Measurements from ENCODE around the gene DNAJC2. TPM values are rescaled to one million over a fixed set of nuclear protein-coding genes. Genes with fewer than 3 reads are reported as not detected.
"Not testable (repeated sequence)": the region's sequence is repeated elsewhere in the genome, so short reads cannot be mapped to it uniquely, and the experiment has no call there.

DNAJC2 gene
- total and polyA plus RNA-seq, 9 donors = 11.1 to 29.5 (median 18.3) TPM

DNA sequence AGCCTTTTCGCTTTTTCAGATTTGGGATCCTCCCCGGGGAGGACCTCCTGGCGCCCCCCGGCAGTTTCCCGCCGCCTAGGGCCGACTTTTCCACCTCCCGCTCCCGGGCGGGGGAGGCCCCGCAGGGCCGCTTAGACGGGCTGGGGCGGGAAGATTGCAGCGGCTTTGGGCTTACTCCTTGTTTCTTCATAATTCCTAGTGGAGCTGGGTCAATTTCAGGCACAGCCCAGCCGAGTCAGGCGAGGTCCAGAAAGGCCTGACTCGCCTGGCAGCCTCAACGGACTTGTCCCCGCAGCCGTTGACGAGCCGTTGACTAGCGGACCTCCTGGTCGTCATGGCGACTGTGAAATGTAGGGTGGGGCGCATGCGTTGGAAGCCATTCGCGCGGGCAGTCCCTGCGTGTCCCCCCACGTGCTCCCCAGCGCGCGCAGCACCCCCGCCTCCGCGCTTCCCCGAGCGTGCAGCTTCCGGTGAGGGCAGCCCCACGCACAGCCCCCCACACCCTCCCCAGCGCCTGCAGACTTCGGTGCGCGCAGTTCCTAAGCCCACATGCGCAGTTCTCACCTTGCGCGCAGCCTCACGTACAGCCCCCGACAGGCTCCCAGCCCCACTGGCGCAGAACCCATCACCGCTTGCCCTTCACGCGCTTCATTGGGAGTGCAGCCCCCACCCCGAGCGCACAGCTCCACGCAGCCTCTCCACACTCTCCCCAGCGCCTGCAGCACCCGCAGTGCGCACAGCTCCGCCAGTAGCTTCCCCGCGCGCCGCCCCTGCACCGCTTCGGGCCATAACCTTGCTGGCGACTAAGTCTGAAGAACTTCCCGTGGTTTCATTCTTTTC is 64.4 kb downstream of the DNAJC2 start:
- H3K36me3 ChIP-seq; H3K4me1 ChIP-seq (ENCODE audit: insufficient read depth); intact Hi-C loops (cut with DNase I); H3K9me3 ChIP-seq; H3K27me3 ChIP-seq: not testable (repeated sequence)
- WGBS, 3 donors = 0 to 1% (median 1%) methylated on average over 69 to 71 of the region's 71 CpGs
- Histone ChIP-seq H3K27ac (peak overlapping the region; percentile 29 to 69), H3K4me3 (peak overlapping the region; percentile 59)
- peak; percentile 82 to 90 (median 84) for DNase-seq

DNA sequence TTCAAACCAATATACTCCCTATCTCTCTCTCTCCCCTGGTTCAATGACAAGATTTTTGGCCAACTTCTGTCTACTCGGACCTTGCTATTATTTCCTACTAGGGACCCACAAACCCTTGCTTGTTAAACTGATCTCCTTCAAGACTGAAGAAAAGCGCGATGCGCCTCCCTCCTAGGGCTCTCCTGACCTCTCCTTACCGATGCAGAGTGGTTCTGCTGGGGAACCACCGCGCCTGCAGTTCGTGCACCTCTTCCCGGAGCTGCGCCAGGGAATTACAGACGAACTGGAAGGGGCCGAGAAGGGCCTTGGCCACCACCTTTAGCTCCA is 65.0 kb downstream of the DNAJC2 start:
- Histone ChIP-seq H3K4me3 (peak overlapping the region; percentile 59), H3K27ac (peak overlapping the region in 1 of 2 donors; percentile 69)
- H3K27me3 ChIP-seq; H3K4me1 ChIP-seq (ENCODE audit: insufficient read depth); H3K9me3 ChIP-seq; intact Hi-C loops (cut with DNase I); H3K36me3 ChIP-seq: not testable (repeated sequence)
- peak in 2 of 5 donors; percentile 39 to 42 for DNase-seq
- 0 to 2% (median 0%) methylated on average over 12 of the region's 12 CpGs for WGBS, 3 donors

- WGBS, 3 donors = 77 to 81% (median 80%) methylated on average over 2 of the region's 2 CpGs
- H3K36me3 ChIP-seq; H3K9me3 ChIP-seq; intact Hi-C loops (cut with DNase I); H3K4me3 ChIP-seq; H3K4me1 ChIP-seq (ENCODE audit: insufficient read depth); H3K27ac ChIP-seq; H3K27me3 ChIP-seq; DNase-seq: not testable (repeated sequence)
Observed at GRCh38 chr7:103278195-103278594, 66.4 kb downstream of the DNAJC2 start.

- H3K27me3 ChIP-seq; H3K27ac ChIP-seq; H3K9me3 ChIP-seq; H3K4me1 ChIP-seq (ENCODE audit: insufficient read depth); H3K4me3 ChIP-seq; H3K36me3 ChIP-seq; intact Hi-C loops (cut with DNase I); DNase-seq: not testable (repeated sequence)
- 97 to 98% (median 97%) methylated on average over 16 to 24 of the region's 24 CpGs for WGBS, 3 donors
Observed at GRCh38 chr7:103274867-103275266, 69.7 kb downstream of the DNAJC2 start.

DNA sequence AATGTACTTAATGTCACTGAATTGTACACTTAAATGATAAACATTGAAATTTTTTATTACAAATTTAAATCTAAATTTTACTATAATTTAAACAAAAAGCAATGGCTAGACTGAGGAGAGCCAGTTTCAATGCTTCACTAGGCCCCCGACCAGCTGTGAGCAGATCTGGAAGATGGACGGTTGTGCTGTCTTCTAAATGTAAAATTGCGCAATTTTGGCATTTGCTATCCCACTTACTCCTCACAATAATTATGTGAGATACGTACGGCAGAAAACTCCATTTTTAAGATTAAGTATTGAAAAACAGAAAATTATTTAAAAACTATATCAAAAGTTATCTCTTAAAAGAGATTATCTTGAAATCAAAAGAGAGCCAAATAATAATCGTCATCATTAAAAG is 71.2 kb downstream of the DNAJC2 start:
- H3K27ac ChIP-seq; H3K9me3 ChIP-seq; H3K4me3 ChIP-seq; intact Hi-C loops (cut with DNase I); H3K36me3 ChIP-seq; H3K4me1 ChIP-seq (ENCODE audit: insufficient read depth); H3K27me3 ChIP-seq; DNase-seq: not testable (repeated sequence)
- WGBS, 3 donors = 90 to 93% (median 92%) methylated on average over 6 of the region's 6 CpGs

- intact Hi-C loops (cut with DNase I); H3K27ac ChIP-seq; H3K4me1 ChIP-seq (ENCODE audit: insufficient read depth); H3K9me3 ChIP-seq; H3K36me3 ChIP-seq; DNase-seq; H3K27me3 ChIP-seq; H3K4me3 ChIP-seq: not testable (repeated sequence)
- WGBS, 3 donors = 24 to 33% (median 25%) methylated on average over 2 of the region's 2 CpGs
Observed at GRCh38 chr7:103266229-103266628, 78.3 kb downstream of the DNAJC2 start.

DNA sequence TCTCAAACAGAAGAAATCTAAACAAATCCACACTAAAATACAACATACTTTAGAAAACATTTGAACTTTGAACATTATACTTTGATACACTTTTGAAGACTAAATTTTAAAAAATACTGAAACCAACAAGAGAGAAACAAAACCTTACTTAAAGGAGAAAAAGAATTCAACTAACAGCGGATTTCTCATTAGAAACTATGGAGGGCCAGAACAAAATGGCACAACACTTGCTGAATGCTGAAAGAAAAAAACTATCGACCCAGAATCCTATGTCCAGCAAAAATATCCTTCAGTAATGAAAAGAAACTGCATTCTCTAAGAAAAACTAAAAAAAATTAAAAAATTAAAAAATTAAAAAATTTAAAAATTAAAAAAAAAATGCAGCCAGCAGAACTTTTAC is 80.5 kb downstream of the DNAJC2 start:
- DNase-seq; H3K4me3 ChIP-seq; H3K27ac ChIP-seq; H3K9me3 ChIP-seq; H3K27me3 ChIP-seq; intact Hi-C loops (cut with DNase I); H3K36me3 ChIP-seq; H3K4me1 ChIP-seq (ENCODE audit: insufficient read depth): not testable (repeated sequence)
- WGBS, 3 donors = 90 to 94% (median 91%) methylated on average over 2 of the region's 2 CpGs

Small RNAs within 50 kb of the gene (small RNA-seq; reads per million reads assigned to genes)
- not detected for gene RPS29P16

Other genes starting within 250 kb of the DNAJC2 start
- gene NAPEPLD, start 195.7 kb downstream of the DNAJC2 start, total RNA-seq = 10 to 100 TPM; 19.5 to 27.9 (median 21.5) TPM
- 10 to 100 TPM in 1 of 2 donors, 1 to 10 TPM in 1; 7.5 to 17.3 TPM for gene NAPEPLD, start 195.7 kb downstream of the DNAJC2 start, polyA plus RNA-seq
- 10 to 100 TPM; 41.2 to 71.7 (median 60.3) TPM for gene PMPCB, start 47.3 kb downstream of the DNAJC2 start, total RNA-seq
- gene PMPCB, start 47.3 kb downstream of the DNAJC2 start, polyA plus RNA-seq = 10 to 100 TPM; 69.8 to 87.0 TPM
- gene PSMC2, start 2.9 kb upstream of the DNAJC2 start, total RNA-seq = 10 to 100 TPM; 55.1 to 94.0 (median 82.1) TPM
- gene PSMC2, start 2.9 kb upstream of the DNAJC2 start, polyA plus RNA-seq = 100 to 1,000 TPM in 1 of 2 donors, 10 to 100 TPM in 1; 66.2 to 104 TPM
- under 1 TPM in 3 of 7 donors, not detected in 4; 0.10 to 0.34 (median 0.12) TPM for gene SLC26A5, start 101.4 kb upstream of the DNAJC2 start, total RNA-seq
- under 1 TPM in 1 of 2 donors, not detected in 1; 0.06 TPM for gene SLC26A5, start 101.4 kb upstream of the DNAJC2 start, polyA plus RNA-seq